ENCODE data around the gene USP27X. TPM values are rescaled to one million over a fixed set of nuclear protein-coding genes. Genes with fewer than 3 reads are reported as not detected.

Gene USP27X
- total RNA-seq, 2 experiments from 2014 or later = 1.7 to 1.9 TPM

Other genes starting within 250 kb of the USP27X start
- not detected for gene PAGE1, start 183.5 kb upstream of the USP27X start, total RNA-seq
- not detected for gene PAGE4, start 50.2 kb upstream of the USP27X start, total RNA-seq
- gene CLCN5, start 43.1 kb downstream of the USP27X start, total RNA-seq = 1 to 10 TPM; 2.6 to 3.6 TPM